GM19193 (cell line): ENCODE measurements around the gene MOV10L1.

Experiments used
- POLR2A ChIP-seq: IDR thresholded peaks from 4 replicates; pipeline ENCODE4 v1.6.1; 2011; ENCODE audit not compliant: insufficient read depth, insufficient read length; ENCODE audit errors: extremely low read depth

The MOV10L1 gene

GRCh38 chr22:50121202-50121740 lies 31.5 kb downstream of the MOV10L1 start:
- no peak for TF ChIP-seq POLR2A

GRCh38 chr22:50123119-50123518 lies 33.3 kb downstream of the MOV10L1 start:
- no peak for TF ChIP-seq POLR2A

DNA sequence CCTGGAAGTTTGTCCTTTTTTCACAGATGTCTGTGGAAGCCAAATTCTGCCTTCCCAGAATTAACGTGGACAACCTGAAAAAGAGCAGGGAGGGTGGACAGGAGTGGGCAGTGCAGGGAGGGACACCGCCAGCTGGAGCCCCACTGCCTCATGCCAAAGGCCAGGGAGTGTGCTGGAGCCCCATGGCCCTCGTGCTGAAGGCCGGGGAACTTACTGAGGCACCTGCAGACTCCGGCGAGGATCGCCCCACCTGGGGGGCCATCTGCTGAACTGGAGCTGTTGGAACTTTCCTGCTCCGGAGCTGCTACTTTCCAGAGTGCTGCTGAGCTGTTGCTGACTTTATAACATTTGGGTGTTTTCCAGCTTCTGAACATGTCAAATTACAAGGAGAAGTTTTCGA lies 35.2 kb downstream of the MOV10L1 start:
- TF ChIP-seq POLR2A = no peak

DNA sequence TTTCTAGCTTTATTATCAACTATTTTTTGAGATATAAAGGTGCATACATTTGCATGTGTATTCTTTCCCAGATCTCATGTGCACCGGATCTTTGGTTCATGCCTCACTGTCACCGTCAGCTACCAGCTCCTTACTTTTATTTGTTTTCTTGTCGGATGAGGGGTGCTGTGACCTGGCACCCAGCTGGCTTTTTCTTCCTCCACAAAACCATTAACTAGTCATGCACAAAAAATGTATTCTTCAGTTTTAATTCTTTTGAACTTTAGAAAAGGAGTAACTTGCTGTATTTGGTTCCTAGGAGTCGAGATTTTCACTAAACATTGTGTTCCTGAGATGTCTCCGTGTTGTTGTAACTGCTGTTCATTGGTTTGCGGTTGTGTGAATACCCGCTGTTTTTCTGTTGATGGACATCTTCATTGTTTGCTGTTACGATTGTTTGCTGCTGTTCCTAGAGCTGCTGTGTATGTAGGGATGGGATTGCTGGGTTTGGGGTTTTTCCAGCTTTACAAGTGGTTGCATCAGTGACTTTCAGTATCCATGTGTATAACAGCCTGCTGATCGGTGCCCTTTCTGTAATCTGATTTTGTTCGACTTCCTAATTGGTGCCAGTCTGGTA lies 39.4 kb downstream of the MOV10L1 start:
- no peak for TF ChIP-seq POLR2A

GRCh38 chr22:50131894-50132293 lies 42.1 kb downstream of the MOV10L1 start:
- no peak for TF ChIP-seq POLR2A

DNA sequence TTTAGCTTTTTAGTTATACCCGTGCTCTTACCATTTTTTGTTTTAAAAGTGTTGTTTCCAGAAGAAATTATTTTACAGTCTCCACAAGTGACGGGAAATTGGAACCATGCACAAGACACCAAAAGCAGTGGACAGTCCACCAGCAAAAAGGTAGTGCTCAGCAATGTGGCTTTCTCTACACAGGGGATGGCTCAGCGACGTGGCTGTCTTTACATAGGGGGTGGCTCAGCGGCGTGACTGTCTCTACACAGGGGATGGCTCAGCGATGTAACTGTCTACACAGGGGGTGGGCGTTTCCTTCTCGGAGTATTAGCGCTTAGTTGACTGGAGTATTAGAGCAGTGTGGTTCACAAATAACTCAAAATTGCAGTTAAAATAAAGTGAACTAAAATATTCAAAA lies 44.7 kb downstream of the MOV10L1 start:
- no peak for TF ChIP-seq POLR2A

DNA sequence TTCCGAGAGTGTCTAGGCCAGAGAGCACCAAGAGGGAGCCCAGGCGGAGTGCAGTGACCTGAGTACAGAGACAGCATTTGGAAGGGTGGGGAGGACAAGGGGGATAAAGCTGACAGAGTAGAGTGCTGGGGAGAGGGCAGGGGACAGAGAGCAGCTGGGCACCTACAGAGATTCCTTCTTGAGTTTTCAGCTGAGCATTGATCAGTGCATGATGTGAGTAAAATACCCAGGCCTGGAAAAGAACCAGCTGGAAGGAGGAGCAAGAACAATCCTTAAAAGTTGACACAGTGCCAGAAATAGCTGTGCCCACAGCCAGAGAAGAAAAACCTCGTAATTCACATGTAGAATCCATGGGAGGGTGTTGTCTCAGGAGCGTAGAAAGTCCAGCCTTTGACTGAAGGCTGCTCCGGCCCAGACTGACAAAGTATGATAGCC lies 46.8 kb downstream of the MOV10L1 start:
- TF ChIP-seq POLR2A = no peak

DNA sequence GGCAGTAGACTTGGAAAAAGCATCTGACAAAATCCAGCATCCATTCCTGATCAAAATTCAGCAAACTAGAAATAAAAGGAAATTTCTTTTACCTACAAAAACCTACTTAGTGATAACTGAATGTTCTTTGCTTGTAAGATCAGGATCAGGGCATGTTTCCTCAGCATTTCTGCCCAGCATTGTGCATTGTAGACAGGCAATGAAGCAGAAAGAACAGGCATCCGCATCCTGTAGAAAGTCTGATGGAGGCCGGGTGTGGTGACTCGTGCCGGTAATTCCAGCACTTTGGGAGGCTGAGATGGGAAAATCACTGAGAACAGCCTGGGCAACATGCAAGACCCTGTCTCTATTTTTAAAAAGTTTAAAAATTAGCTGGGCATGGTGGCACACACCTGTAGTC lies 48.2 kb downstream of the MOV10L1 start:
- no peak for TF ChIP-seq POLR2A

- TF ChIP-seq POLR2A = no peak
Measured at GRCh38 chr22:50138988-50139387, 49.2 kb downstream of the MOV10L1 start.

DNA sequence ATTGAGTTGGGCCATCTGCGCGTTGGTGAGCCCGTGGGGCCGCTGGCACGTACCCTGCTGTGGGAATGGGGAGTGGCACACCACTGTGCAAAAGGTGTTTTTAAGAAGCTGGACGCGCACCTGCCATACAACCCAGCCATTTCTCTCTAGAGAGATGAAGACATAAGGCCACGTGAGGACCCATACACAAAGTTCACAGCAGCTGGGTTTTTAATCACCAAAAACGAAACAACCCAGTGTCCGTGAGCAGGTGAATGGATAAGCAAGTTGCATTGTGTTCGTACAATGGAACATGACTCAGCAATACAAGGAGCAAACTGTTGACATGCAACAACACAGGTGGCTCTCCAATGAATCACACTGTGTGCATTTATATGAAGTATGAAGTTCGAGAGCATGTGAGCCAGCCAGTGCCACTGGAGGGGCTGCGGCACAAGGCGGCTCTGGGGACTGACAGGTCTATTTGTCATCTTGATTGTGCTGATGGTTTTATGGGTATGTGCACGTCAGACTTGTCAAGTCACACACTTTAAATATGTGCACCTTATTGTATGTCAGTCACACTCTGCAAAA lies 50.1 kb downstream of the MOV10L1 start:
- TF ChIP-seq POLR2A = no peak

GRCh38 chr22:50140615-50141014 lies 50.8 kb downstream of the MOV10L1 start:
- no peak for TF ChIP-seq POLR2A

DNA sequence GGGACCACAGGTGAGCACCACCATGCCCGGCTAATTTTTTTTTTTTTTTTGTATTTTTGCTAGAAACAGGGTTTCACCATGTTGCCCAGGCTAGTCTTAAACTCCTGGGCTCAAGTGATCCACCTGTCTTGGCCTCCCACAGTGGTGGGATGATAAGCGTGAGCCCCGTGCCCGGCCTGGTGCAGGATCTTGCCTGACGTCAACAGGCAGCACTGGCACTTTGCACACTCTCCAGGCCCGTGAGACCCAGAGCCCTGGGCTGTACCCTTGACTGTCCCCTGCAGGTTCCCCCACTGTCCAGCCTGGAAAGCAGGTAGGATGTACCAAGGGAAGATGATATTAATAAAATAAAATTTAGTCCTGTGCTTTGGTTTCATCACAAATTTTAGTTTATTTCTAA lies 51.7 kb downstream of the MOV10L1 start:
- no peak for TF ChIP-seq POLR2A

DNA sequence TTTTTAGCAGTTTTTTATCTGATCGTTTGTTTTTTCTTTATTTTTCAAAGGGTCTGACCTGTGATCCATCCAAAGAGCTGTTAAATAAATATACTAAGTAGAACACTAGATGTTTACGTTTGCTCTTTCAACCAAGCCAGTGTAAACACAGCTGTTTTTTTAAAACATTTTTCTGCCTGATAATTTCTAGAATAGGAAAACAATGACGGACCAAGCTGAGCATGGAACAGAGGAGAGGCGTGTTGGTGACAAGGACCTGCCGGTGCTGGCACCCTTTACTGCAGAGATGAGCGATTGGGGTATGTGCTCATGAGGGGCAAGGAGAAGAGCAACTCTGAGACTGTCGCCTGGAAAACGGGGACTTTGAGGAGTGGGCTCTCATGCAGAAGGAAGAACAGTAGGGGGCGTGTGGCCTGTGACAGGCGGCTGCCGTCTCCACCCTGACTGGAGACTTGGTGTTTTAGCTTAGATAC lies 52.1 kb downstream of the MOV10L1 start:
- no peak for TF ChIP-seq POLR2A

GRCh38 chr22:50143096-50143495 lies 53.3 kb downstream of the MOV10L1 start:
- no peak for TF ChIP-seq POLR2A

- no peak for TF ChIP-seq POLR2A
Measured at GRCh38 chr22:50144005-50144614, 54.3 kb downstream of the MOV10L1 start.
